ENCODE results near the gene LDLRAD4.

LDLRAD4 gene

GRCh38 chr18:13612196-13612997 is 393.8 kb downstream of the LDLRAD4 start:
- DNase-seq: peak; percentile 76

GRCh38 chr18:13613099-13613498 is 394.5 kb downstream of the LDLRAD4 start:
- no peak for DNase-seq

GRCh38 chr18:13613591-13614501 is 395.3 kb downstream of the LDLRAD4 start:
- DNase-seq: no peak

- DNase-seq: peak; percentile 37
Observed at GRCh38 chr18:13614641-13615288, 396.2 kb downstream of the LDLRAD4 start.

- no peak for DNase-seq
Observed at GRCh38 chr18:13615432-13615861, 396.9 kb downstream of the LDLRAD4 start.

- no peak for DNase-seq
Observed at GRCh38 chr18:13616041-13616440, 397.5 kb downstream of the LDLRAD4 start.

- DNase-seq: no peak
Observed at GRCh38 chr18:13616525-13617035, 398.0 kb downstream of the LDLRAD4 start.

GRCh38 chr18:13617826-13618515 is 399.4 kb downstream of the LDLRAD4 start:
- DNase-seq: no peak

GRCh38 chr18:13618760-13619438 is 400.3 kb downstream of the LDLRAD4 start:
- DNase-seq: no peak

- DNase-seq: no peak
Observed at GRCh38 chr18:13619505-13620205, 401.1 kb downstream of the LDLRAD4 start.

GRCh38 chr18:13620206-13620672 is 401.7 kb downstream of the LDLRAD4 start:
- no peak for DNase-seq

GRCh38 chr18:13620818-13621445 is 402.4 kb downstream of the LDLRAD4 start:
- no peak for DNase-seq

GRCh38 chr18:13621446-13621849 is 402.9 kb downstream of the LDLRAD4 start:
- no peak for DNase-seq

GRCh38 chr18:13621886-13622619 is 403.5 kb downstream of the LDLRAD4 start:
- DNase-seq: no peak

GRCh38 chr18:13622751-13623150 is 404.2 kb downstream of the LDLRAD4 start:
- no peak for DNase-seq

- no peak for DNase-seq
Observed at GRCh38 chr18:13623348-13623747, 404.8 kb downstream of the LDLRAD4 start.

- no peak for DNase-seq
Observed at GRCh38 chr18:13623871-13624270, 405.3 kb downstream of the LDLRAD4 start.

- DNase-seq: no peak
Observed at GRCh38 chr18:13624563-13625237, 406.1 kb downstream of the LDLRAD4 start.

- DNase-seq: no peak
Observed at GRCh38 chr18:13625355-13625754, 406.8 kb downstream of the LDLRAD4 start.

All from activated CD4-positive, alpha-beta T cell treated with anti-CD3 and anti-CD28 coated beads, Interleukin-2, amount 50 U/mL, for 1 hour (primary cell).